ENCODE data around the gene RPS24.

DNA sequence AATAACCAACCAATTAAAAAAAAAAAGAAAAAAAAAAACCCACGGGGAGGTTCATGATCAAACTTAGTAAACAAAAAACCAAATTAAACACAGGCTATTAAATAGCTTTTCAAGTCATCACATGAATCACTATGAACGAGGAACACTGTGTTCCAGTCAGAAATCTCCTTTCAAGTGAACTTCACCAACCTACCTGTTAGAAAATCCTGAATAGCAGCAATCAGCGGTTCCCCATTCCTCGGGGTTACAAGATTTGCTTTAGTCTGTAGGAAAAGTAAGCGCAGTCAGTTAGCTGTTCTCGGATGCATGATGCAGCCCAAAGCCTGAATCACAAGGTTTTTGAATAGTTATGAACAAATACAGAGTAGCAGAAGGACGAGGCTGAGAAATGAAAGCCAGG, 23.4 kb upstream of the RPS24 start:
- TF ChIP-seq, protein P1, sequence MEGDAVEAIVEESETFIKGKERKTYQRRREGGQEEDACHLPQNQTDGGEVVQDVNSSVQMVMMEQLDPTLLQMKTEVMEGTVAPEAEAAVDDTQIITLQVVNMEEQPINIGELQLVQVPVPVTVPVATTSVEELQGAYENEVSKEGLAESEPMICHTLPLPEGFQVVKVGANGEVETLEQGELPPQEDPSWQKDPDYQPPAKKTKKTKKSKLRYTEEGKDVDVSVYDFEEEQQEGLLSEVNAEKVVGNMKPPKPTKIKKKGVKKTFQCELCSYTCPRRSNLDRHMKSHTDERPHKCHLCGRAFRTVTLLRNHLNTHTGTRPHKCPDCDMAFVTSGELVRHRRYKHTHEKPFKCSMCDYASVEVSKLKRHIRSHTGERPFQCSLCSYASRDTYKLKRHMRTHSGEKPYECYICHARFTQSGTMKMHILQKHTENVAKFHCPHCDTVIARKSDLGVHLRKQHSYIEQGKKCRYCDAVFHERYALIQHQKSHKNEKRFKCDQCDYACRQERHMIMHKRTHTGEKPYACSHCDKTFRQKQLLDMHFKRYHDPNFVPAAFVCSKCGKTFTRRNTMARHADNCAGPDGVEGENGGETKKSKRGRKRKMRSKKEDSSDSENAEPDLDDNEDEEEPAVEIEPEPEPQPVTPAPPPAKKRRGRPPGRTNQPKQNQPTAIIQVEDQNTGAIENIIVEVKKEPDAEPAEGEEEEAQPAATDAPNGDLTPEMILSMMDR (IDR thresholded peaks at IDR 0.05) = no peak
- no peak for TF ChIP-seq POLR2A (IDR thresholded peaks at IDR 0.05)

Data from thyroid gland (tissue), 4 donors.